H1 (cell line): ENCODE results near the gene MORC1. TPM values are rescaled to one million over a fixed set of nuclear protein-coding genes. Genes with fewer than 3 reads are reported as not detected.

ENCODE experiments used
- CTCF ChIA-PET: fragments of 300-600 bp; sonication (Branson Sonifier 250); formaldehyde crosslinking; loops from one replicate; lab custom pipeline; 2021; ENCODE audit not compliant: partially characterized antibody; lab: Charles Lee
- POLR2A ChIA-PET: fragments of 300-600 bp; sonication (Branson Sonifier 250); formaldehyde crosslinking; loops from one replicate; lab custom pipeline; 2021; ENCODE audit warnings: inconsistent platforms; ENCODE audit not compliant: partially characterized antibody; lab: Charles Lee
- DNase-seq, 2 experiments: peaks; one replicate each; pipeline versions ENCODE4 v3.0.0 to v3.0.0-alpha.2; 2010 to 2022; ENCODE audit warnings: low spot score in 2 of 2, low read depth in 1 of 2, mixed read lengths in 1 of 2
- FAIRE-seq: peaks from 2 replicates; lab custom pipeline; 2011; peaks lifted over from hg19 to GRCh38; lab: Jason Lieb, UNC
- H2AFZ ChIP-seq: 2 replicates; pipeline ENCODE4 v1.8.1; 2012; ENCODE audit warnings: low read length, inconsistent platforms
- H2AK5ac ChIP-seq: 2 replicates; pipeline ENCODE4 v1.6.1; 2013; ENCODE audit warnings: low read depth, low read length
- H2BK120ac ChIP-seq: replicated peaks from 2 replicates; pipeline ENCODE3; 2013; ENCODE audit warnings: low read depth, low read length, inconsistent platforms
- H2BK12ac ChIP-seq: 2 replicates; pipeline ENCODE4 v1.6.1; 2013; ENCODE audit warnings: low read depth, low read length
- H2BK15ac ChIP-seq: 2 replicates; pipeline ENCODE4 v1.6.1; 2013; ENCODE audit warnings: low read length
- H2BK20ac ChIP-seq: 2 replicates; pipeline ENCODE4 v1.6.1; 2013; ENCODE audit warnings: low read length
- H2BK5ac ChIP-seq: 2 replicates; pipeline ENCODE4 v1.6.1; 2013; ENCODE audit warnings: low read depth, low read length
- H3K14ac ChIP-seq: 2 replicates; pipeline ENCODE4 v1.6.1; 2013; ENCODE audit warnings: inconsistent platforms; ENCODE audit not compliant: insufficient read length
- H3K18ac ChIP-seq: 2 replicates; pipeline ENCODE4 v1.6.1; 2013; ENCODE audit warnings: low read length; ENCODE audit errors: extremely low read depth
- H3K23ac ChIP-seq: 2 replicates; pipeline ENCODE4 v1.6.1; 2013; ENCODE audit warnings: inconsistent platforms; ENCODE audit not compliant: insufficient read length
- H3K23me2 ChIP-seq: 2 replicates; pipeline ENCODE4 v1.6.1; 2013; ENCODE audit warnings: low read depth, low read length
- H3K27ac ChIP-seq: 2 replicates; pipeline ENCODE4 v1.6.1; 2011; ENCODE audit warnings: low read depth, low read length, inconsistent platforms
- H3K27me3 ChIP-seq, 4 experiments: replicated peaks in 1 of 4; 1 replicate in 1 of 4; 2 replicates in 3 of 4; pipeline versions ENCODE4 v1.6.1 to v1.8.1; 2011 to 2013; ENCODE audit warnings: low read length in 3 of 4, mild to moderate bottlenecking in 3 of 4, inconsistent platforms in 2 of 4, mixed read lengths in 2 of 4, moderate library complexity in 1 of 4; ENCODE audit not compliant: control insufficient read depth in 3 of 4, insufficient read depth in 3 of 4; ENCODE audit errors: extremely low read depth in 1 of 4
- H3K36me3 ChIP-seq, 4 experiments: 2 replicates each; pipeline versions ENCODE4 v1.6.1 to v1.8.1; 2011 to 2013; ENCODE audit warnings: mild to moderate bottlenecking in 4 of 4, low read length in 3 of 4, moderate library complexity in 2 of 4, control low read depth in 1 of 4, inconsistent platforms in 1 of 4; ENCODE audit not compliant: insufficient read depth in 4 of 4, control insufficient read depth in 2 of 4
- H3K4ac ChIP-seq: replicated peaks from 2 replicates; pipeline ENCODE3; 2013; ENCODE audit warnings: low read length, low read depth, mixed read lengths, inconsistent platforms; ENCODE audit not compliant: insufficient read length
- H3K4me1 ChIP-seq, 4 experiments: replicated peaks in 1 of 4; 1 replicate in 1 of 4; 2 replicates in 3 of 4; pipeline versions ENCODE4 v1.6.1 to v1.8.1; 2011 to 2013; ENCODE audit warnings: low read length in 3 of 4, inconsistent platforms in 2 of 4, mixed read lengths in 1 of 4; ENCODE audit not compliant: insufficient read depth in 4 of 4, control insufficient read depth in 3 of 4
- H3K4me2 ChIP-seq, 2 experiments: 2 replicates each; pipeline versions ENCODE4 v1.6.1 to v1.8.1; 2011 to 2013; ENCODE audit warnings: low read depth in 2 of 2, low read length in 2 of 2, control low read depth in 1 of 2, inconsistent platforms in 1 of 2, mild to moderate bottlenecking in 1 of 2; ENCODE audit not compliant: insufficient read depth in 1 of 2
- H3K4me3 ChIP-seq, 4 experiments: fragments of 200-600, 300-600 bp in 1 of 4; sonication (generic), shearing (Covaris generic), sonication (Bioruptor Twin) in 1 of 4; 2 replicates each; pipeline versions ENCODE4 v1.5.1 to v1.8.1; 2011 to 2016; ENCODE audit warnings: low read length in 4 of 4, low read depth in 3 of 4, control low read depth in 2 of 4, inconsistent platforms in 2 of 4, mild to moderate bottlenecking in 2 of 4, mixed read lengths in 1 of 4, moderate library complexity in 1 of 4; ENCODE audit not compliant: insufficient read depth in 2 of 4; ENCODE audit errors: extremely low read depth in 1 of 4
- H3K56ac ChIP-seq: replicated peaks from 2 replicates; pipeline ENCODE3; 2013; ENCODE audit warnings: low read depth, mild to moderate bottlenecking, mixed read lengths, low read length, inconsistent platforms; ENCODE audit not compliant: insufficient read length
- H3K79me1 ChIP-seq: 2 replicates; pipeline ENCODE4 v1.6.1; 2013; ENCODE audit warnings: low read depth, low read length, control low read depth
- H3K79me2 ChIP-seq, 2 experiments: 2 replicates each; pipeline versions ENCODE4 v1.6.1 to v1.8.1; 2012 to 2013; ENCODE audit warnings: low read length in 2 of 2, mild to moderate bottlenecking in 2 of 2, inconsistent platforms in 1 of 2; ENCODE audit not compliant: insufficient read depth in 2 of 2, control insufficient read depth in 1 of 2
- H3K9ac ChIP-seq, 4 experiments: replicated peaks in 1 of 4; 1 replicate in 1 of 4; 2 replicates in 3 of 4; pipeline versions ENCODE4 v1.6.1 to v1.8.1; 2011 to 2013; ENCODE audit warnings: low read depth in 3 of 4, low read length in 3 of 4, control low read depth in 2 of 4, mild to moderate bottlenecking in 2 of 4, moderate library complexity in 2 of 4, inconsistent platforms in 1 of 4; ENCODE audit errors: extremely low read depth in 1 of 4
- H3K9me3 ChIP-seq, 2 experiments: 2 replicates each; pipeline versions ENCODE4 v1.6.1 to v1.8.1; 2012 to 2013; ENCODE audit warnings: mild to moderate bottlenecking in 2 of 2, moderate library complexity in 2 of 2, control low read depth in 1 of 2, inconsistent platforms in 1 of 2, low read depth in 1 of 2, low read length in 1 of 2, mixed read lengths in 1 of 2; ENCODE audit not compliant: insufficient read depth in 2 of 2
- H4K20me1 ChIP-seq, 2 experiments: replicated peaks in 1 of 2; 2 replicates each; pipeline versions ENCODE3 to v1.8.1; 2011 to 2013; ENCODE audit warnings: inconsistent platforms in 2 of 2, low read length in 2 of 2, mild to moderate bottlenecking in 1 of 2; ENCODE audit not compliant: insufficient read depth in 2 of 2, control insufficient read depth in 1 of 2
- H4K5ac ChIP-seq: 2 replicates; pipeline ENCODE4 v1.6.1; 2013; ENCODE audit warnings: low read length, low read depth, mixed read lengths, inconsistent platforms; ENCODE audit not compliant: insufficient read length
- H4K8ac ChIP-seq: 2 replicates; pipeline ENCODE4 v1.8.0; 2013; ENCODE audit warnings: mild to moderate bottlenecking, moderate library complexity, low read length, inconsistent platforms; ENCODE audit not compliant: insufficient read depth; ENCODE audit errors: extremely low read depth
- H4K91ac ChIP-seq: replicated peaks from 2 replicates; pipeline ENCODE3; 2013; ENCODE audit warnings: low read length, mixed read lengths, inconsistent platforms; ENCODE audit not compliant: insufficient read length
- ASH2L ChIP-seq: fragments of 200-600, 300-600 bp; sonication (generic); IDR thresholded peaks from one replicate; pipeline ENCODE4 v1.7.1; 2017; ENCODE audit warnings: low read length
- CBX5 ChIP-seq: fragments of 300-800, 300-1000 bp; sonication (generic); IDR thresholded peaks from 2 replicates; pipeline ENCODE4 v1.7.1; 2016; ENCODE audit warnings: antibody characterized with exemption, low read length, low read depth
- CHD1 ChIP-seq: IDR thresholded peaks from 2 replicates; pipeline ENCODE4 v1.6.1; 2012; ENCODE audit warnings: low read depth, low read length, improper control_type of control experiment
- EGR1 ChIP-seq: IDR thresholded peaks from 2 replicates; pipeline ENCODE4 v1.6.1; 2011; ENCODE audit warnings: low read depth, low read length, borderline replicate concordance
- JUND ChIP-seq: IDR thresholded peaks from 2 replicates; pipeline ENCODE4 v1.6.1; 2011; ENCODE audit warnings: mild to moderate bottlenecking, improper control_type of control experiment, low read length
- PHF8 ChIP-seq: fragments of 200-600 bp; sonication (generic); conservative IDR thresholded peaks from 2 replicates; pipeline ENCODE4 v1.7.1; 2012; ENCODE audit warnings: low read depth, mild to moderate bottlenecking, inconsistent platforms, low read length, moderate library complexity
- SIN3A ChIP-seq, 2 experiments: IDR thresholded peaks in 1 of 2; conservative IDR thresholded peaks in 1 of 2; 2 replicates each; pipeline ENCODE4 v1.6.1; 2011 to 2012; ENCODE audit warnings: low read length in 2 of 2, improper control_type of control experiment in 1 of 2, low read depth in 1 of 2, mild to moderate bottlenecking in 1 of 2
- TAF1 ChIP-seq: IDR thresholded peaks from 2 replicates; pipeline ENCODE4 v1.6.1; 2011; ENCODE audit warnings: mild to moderate bottlenecking, low read depth, low read length
- WGBS, 2 experiments: shearing (Covaris generic) in 1 of 2; methylation state at CpG; one replicate each; pipeline versions ENCODE4 v1.1.6 to v1.1.7; 2013 to 2015; ENCODE audit warnings: low lambda C conversion rate in 2 of 2, mixed read lengths in 2 of 2, inconsistent platforms in 1 of 2, low coverage in 1 of 2, missing lambda C conversion rate in 1 of 2; ENCODE audit not compliant: insufficient replicate concordance in 2 of 2, insufficient coverage in 1 of 2, insufficient read length in 1 of 2; ENCODE audit errors: extremely low coverage in 1 of 2, missing lambda C conversion rate in 1 of 2; 5-methylcytosine and 5-hydroxymethylcytosine counted together
- polyA plus RNA-seq, 7 experiments: library from polyadenylated mRNA; depleted of rRNA in 3 of 7; stranded (reverse) in 5 of 7; unstranded in 2 of 7; fragments of >200 nt in 5 of 7; fragments of 200-250 nt in 2 of 7; gene quantifications; 1 replicate in 5 of 7; 2 replicates in 1 of 7; 4 replicates in 1 of 7; pipeline versions ENCODE4 v1.2.1 to v1.2.3, GENCODE V29; 2011 to 2013; ENCODE audit warnings: missing spikeins in 2 of 7, mixed read lengths in 2 of 7
- total RNA-seq: library from RNA; stranded (reverse); fragmentation: NEBNext Ultra II Directional; extraction: Animal tissue kit (Norgen Biotek cat#: 25700); gene quantifications from 2 replicates; pipeline ENCODE4 v1.2.1, GENCODE V29; 2021
- TF ChIP-seq, protein P1 (sequence below): IDR thresholded peaks from 2 replicates; pipeline ENCODE4 v1.6.1; 2012; ENCODE audit warnings: inconsistent platforms
- TF ChIP-seq, protein P2 (sequence below), 3 experiments: IDR thresholded peaks; 1 replicate in 2 of 3; 2 replicates in 1 of 3; pipeline versions ENCODE4 v1.5.1 to v1.6.1; 2011; ENCODE audit warnings: low read length in 3 of 3, mild to moderate bottlenecking in 3 of 3, inconsistent platforms in 2 of 3, low read depth in 1 of 3, moderate library complexity in 1 of 3; ENCODE audit not compliant: insufficient read depth in 1 of 3; ENCODE audit errors: control extremely low read depth in 1 of 3

The MORC1 gene
- total and polyA plus RNA-seq, 2 of the 8 experiments (the other 6 are each of a cell fraction or from before 2014, with no cell fraction given): not detected

DNA sequence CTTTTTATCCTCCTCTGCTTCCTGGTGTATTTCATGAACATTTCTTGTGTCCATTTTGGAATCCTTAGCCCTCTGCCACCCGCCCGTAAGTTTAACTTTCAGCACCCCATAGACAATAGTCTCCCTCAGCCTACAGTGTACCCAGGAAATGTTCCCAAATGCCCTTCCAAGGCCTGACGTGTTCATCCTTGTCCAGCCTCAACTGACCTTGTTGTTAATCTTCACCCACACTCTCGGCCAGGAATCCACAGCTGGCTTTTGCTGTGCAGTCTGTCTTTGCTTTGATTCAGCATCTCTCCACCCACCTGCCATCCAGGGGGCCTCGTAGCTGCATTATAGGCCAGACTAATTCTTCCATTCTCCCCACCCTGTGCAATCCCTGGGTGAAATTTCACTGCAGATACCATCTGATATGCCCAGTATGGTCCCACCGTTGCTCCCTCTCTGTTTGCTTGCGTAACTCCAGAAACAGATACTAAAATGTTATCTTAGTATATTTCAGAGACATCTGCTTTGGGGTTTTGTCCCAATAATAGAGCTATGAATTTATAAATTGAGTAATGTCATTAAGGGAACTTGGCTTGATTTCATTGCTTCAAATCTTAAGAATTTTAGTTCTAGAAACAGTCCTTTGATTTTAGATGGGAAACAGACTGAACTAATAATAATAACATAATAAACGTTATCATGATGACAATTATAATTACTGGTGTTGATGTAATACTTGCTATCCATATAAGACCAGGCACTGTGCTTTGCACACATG lies 180.8 kb downstream of the MORC1 start:
- no peak overlapping the region for H4K91ac ChIP-seq
- H2AFZ ChIP-seq: no peak overlapping the region
- H3K56ac ChIP-seq: no peak overlapping the region
- no peak overlapping the region for H2AK5ac ChIP-seq
- no peaks in the 10 kb centered on the region for H3K4me1 ChIP-seq
- H4K5ac ChIP-seq: no peak overlapping the region
- DNase-seq: no peak
- no peaks in the 10 kb centered on the region for H3K27me3 ChIP-seq
- H3K14ac ChIP-seq: no peak overlapping the region
- POLR2A ChIA-PET: no interaction called here
- H3K9ac ChIP-seq: no peak overlapping the region
- no peak overlapping the region for H3K27ac ChIP-seq
- H2BK15ac ChIP-seq: no peak overlapping the region
- no peak overlapping the region for H2BK5ac ChIP-seq
- 92% methylated on average over 8 of the region's 8 CpGs; no CpG with 5 or more reads in 1 of the 2 experiments for WGBS, 2 experiments
- H3K4ac ChIP-seq: no peak overlapping the region
- no peak overlapping the region for H3K18ac ChIP-seq
- no peaks in the 10 kb centered on the region for H3K23me2 ChIP-seq
- no peaks in the 10 kb centered on the region for H3K9me3 ChIP-seq
- no peaks in the 10 kb centered on the region for H3K79me1 ChIP-seq
- H4K20me1 ChIP-seq: no peaks in the 10 kb centered on the region
- no peak overlapping the region for H3K23ac ChIP-seq
- H3K36me3 ChIP-seq: no peaks in the 10 kb centered on the region
- H3K4me3 ChIP-seq: no peak overlapping the region
- no peaks in the 10 kb centered on the region for H3K79me2 ChIP-seq
- H2BK12ac ChIP-seq: no peak overlapping the region
- no peak overlapping the region for H2BK120ac ChIP-seq
- H4K8ac ChIP-seq: no peak overlapping the region
- CTCF ChIA-PET: interaction anchor here (1.4 kb wide), 1 partner anchor 59 kb away, joined by 3 read pairs; no protein-coding TSS in a partner anchor
- no peak for FAIRE-seq
- H3K4me2 ChIP-seq: no peak overlapping the region
- H2BK20ac ChIP-seq: no peak overlapping the region
- TF ChIP-seq CBX5 (no peak), JUND (no peak), CHD1 (no peak), PHF8 (no peak), SIN3A (conservative IDR thresholded peaks at IDR 0.05 in 1 of 2, IDR thresholded peaks at IDR 0.05 in 1 of 2; ENCODE audit: low read depth in 1 of 2, low read length in 2 of 2) (no peak), TAF1 (no peak), ASH2L (no peak), EGR1 (no peak)
- TF ChIP-seq, protein P1, sequence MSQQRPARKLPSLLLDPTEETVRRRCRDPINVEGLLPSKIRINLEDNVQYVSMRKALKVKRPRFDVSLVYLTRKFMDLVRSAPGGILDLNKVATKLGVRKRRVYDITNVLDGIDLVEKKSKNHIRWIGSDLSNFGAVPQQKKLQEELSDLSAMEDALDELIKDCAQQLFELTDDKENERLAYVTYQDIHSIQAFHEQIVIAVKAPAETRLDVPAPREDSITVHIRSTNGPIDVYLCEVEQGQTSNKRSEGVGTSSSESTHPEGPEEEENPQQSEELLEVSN: no peak
- TF ChIP-seq, protein P2, sequence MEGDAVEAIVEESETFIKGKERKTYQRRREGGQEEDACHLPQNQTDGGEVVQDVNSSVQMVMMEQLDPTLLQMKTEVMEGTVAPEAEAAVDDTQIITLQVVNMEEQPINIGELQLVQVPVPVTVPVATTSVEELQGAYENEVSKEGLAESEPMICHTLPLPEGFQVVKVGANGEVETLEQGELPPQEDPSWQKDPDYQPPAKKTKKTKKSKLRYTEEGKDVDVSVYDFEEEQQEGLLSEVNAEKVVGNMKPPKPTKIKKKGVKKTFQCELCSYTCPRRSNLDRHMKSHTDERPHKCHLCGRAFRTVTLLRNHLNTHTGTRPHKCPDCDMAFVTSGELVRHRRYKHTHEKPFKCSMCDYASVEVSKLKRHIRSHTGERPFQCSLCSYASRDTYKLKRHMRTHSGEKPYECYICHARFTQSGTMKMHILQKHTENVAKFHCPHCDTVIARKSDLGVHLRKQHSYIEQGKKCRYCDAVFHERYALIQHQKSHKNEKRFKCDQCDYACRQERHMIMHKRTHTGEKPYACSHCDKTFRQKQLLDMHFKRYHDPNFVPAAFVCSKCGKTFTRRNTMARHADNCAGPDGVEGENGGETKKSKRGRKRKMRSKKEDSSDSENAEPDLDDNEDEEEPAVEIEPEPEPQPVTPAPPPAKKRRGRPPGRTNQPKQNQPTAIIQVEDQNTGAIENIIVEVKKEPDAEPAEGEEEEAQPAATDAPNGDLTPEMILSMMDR (IDR thresholded peaks at IDR 0.05; ENCODE audit: control extremely low read depth in 1 of 3, insufficient read depth in 1 of 3, low read depth in 1 of 3, low read length in 3 of 3): no peak
